Measurements from ENCODE around the gene ZNF575.
"Not testable (repeated sequence)": the region's sequence is repeated elsewhere in the genome, so short reads cannot be mapped to it uniquely, and the experiment has no call there.

The ZNF575 gene

DNA sequence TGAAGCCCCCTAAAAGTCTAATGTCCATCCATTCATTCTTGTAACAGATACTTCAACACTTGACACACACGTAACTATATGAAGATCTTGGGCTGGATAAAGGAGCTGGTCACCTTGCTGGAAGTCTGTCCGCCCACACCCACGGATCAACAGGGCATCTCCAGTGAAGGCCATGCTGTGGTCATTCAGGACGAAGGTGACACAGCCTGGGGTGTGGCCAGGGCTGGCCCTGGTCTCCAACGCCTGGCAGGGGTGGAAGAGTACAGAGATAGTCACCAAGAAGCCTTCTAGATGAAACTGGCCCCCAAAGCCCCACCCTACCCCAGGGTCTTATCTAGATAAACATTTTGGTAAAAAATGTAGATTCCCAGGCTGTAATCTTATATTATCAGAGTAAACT, 21.7 kb upstream of the ZNF575 start:
- no peak for DNase-seq

GRCh38 chr19:43512399-43512798, 20.6 kb upstream of the ZNF575 start:
- DNase-seq = not testable (repeated sequence)

DNA sequence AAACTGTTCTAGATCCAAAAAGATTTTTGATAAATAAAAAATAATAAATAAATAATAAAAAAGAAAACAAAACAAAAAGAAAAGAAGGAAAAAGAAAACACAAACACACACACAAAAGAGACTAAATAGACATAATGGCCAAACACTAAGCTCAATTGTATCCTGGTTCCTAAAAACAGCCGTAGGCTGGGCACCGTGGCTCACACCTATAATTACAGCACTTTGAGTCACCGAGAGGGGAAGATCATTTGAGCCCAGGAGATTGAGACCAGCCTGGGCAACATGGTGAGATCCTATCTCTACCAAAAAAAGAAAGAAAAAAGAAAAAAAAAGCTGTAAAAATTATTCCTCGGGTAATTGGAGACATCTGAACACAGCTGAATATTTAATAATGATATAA, 14.9 kb upstream of the ZNF575 start:
- DNase-seq = no peak

- DNase-seq = peak; percentile 16
Observed at GRCh38 chr19:43519436-43520088, 13.4 kb upstream of the ZNF575 start.

DNA sequence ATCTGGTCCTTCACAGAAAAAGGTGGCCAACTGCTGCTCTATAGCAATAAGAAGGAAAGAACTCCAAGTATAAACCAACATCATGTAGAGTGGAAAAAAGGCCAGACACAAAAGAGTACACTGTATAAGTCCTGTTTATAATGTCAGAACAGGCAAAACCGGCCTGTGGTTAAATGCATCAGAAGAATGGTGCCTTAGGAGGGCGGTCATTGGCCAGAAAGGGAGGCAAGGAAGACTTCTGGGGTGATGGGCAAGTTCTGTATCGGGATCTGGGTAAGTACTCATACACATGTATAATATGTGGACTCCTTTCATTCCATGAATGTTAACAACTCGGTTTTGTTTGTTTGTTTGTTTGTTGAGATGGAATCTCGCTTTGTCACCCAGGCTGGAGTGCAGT, 10.1 kb upstream of the ZNF575 start:
- no peak for DNase-seq

GRCh38 chr19:43523696-43524095, 9.3 kb upstream of the ZNF575 start:
- DNase-seq = not testable (repeated sequence)

- DNase-seq = no peak
Observed at GRCh38 chr19:43524922-43525835, 7.8 kb upstream of the ZNF575 start.

DNA sequence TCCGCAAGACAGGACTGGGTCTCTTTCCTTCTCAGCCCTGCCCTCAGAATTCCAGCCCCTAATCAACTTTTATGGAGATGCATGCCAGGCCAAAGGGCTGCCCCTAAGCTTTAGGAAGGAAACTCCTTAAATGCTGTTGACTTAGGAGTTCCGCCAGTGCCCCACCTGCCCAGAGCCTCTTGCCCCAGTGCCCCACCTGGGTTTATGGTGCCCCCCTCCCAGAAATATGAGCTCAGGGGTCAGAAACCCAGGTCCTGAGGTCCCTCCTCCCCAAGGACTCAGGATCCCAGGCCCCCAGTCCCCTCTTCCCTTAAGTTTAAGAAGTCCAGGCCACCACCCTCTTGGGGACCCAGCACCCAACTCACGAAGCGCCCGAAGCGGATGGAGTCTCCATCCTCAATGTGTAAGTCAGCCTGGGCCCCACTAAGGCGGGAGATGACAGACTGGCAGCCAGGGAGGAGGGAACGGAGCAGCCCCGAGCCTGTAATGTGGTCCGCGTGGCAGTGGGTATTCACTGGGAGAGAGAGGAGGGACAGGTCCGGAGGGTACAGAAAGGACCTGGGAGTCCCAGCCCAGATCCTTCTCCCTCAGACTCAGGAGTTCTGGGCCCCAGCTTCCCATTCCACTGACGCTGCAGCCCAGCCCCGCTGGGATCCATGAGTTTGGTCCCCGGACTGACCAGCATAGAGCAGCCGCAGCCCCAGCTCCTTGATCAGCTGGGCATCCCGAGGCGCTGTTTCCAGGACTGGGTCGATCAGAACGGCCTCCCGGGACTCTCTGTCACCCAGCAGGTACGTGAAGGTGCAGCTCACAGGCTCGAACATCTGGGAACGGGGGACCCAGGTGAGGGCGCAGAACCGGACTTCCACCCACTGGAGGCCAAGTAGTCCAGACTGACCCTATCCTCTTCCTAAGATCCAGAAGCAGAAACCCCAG, 6.9 kb upstream of the ZNF575 start:
- DNase-seq = no peak

- no peak for DNase-seq
Observed at GRCh38 chr19:43526884-43527859, 5.8 kb upstream of the ZNF575 start, which contains the start of gene ETHE1. TSS of gene ETHE1 (minus strand) at chr19:43527201. CDS start at chr19:43527177, 24 bp downstream.

DNA sequence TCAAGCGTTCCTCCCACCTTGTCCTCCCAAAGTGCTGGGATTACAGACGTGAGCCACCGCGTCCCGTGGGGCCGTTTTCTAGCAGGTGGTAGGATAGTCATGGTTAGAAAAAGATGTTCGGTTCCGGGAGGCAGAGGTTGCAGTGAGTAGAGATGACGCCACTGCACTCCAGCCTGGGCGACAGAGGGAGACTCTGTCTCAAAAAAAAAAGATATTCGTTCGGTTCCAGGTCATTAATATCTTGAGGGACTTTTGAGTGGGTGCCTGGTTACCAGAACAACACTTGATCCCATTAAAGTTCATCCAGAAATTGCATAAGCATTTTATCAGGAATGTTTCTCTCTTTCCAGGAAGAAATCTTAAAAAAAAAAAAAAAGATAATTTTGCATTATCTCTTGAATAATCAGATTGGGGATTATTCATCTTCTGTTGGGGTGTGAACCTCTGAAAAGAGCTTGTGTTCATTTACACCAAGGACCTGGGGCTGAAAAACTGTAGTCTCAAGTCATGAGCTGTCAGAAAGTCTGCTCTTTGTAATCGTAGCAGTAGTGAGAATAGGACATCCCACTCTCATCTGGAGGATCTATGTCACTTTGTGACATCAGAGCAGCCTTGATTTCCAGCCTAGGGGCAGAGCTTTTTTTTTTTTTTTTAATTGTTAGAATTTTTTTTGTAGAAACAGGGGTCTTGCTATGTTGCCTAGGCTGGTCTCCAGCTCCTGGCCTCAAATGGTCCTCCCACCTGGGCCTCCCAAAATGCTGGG, 4.9 kb upstream of the ZNF575 start:
- no peak for DNase-seq

GRCh38 chr19:43532571-43532961, 422 bp upstream of the ZNF575 start:
- DNase-seq = no peak

DNA sequence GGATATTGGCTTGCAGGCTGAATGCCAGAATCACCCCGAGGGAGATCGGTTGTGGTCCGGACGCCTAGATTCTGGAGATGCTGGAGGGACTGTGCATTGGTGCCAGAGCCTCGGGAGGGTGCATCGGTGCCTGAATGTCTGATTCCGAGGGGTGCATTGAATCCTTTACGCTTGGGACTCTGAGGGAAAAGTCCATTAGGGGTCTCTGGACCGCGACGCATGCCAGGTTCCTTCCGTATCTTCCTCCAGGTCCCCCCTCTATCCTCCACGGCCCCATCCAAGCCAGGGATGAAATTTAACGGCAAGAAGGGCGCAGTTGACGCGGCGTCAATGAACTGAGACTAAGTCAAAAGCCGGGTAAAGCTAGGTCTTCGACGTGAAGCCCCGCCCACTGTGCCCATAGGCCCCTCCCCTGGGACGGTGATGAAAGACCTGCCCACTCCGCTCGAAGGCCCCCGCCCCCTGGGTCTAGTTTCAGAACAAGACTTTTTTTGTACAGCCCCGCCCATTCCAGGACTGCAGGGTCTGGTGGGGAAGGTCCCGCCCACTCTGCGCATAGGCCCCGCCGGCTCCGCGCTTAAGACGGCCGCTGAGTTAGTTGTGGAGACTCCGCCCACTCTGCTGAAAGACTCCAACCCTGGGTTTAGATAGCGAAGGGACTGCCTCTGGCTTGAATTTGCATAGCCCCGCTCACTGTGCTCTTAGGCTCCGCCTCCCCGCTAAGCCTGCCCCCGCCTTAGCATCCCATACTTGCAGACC, 737 bp downstream of the ZNF575 start:
- peak; percentile 57 for DNase-seq

DNA sequence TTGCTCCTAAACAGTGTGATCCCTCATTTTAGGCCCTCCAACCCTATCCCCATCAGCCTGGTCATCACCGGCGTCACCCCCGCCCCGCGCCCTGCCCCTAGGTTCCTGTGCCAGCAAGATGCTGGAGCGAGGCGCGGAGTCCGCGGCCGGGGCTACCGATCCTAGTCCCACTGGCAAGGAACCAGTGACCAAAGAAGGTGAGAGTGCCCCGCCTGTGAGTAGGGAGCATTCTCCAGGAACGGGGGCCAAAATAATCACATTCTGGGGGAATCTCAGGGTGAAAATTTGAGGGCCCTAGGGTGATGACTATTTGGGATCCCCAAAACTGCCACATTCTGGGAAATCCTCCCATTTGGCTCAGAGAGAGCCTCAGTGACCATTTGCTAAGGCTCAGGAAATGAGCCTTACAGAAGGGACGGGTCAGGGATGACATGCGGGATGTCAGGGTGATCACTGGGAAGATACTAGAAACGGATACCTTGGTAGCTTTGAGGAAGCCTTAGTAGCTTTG, 1.4 kb downstream of the ZNF575 start:
- DNase-seq = no peak

DNA sequence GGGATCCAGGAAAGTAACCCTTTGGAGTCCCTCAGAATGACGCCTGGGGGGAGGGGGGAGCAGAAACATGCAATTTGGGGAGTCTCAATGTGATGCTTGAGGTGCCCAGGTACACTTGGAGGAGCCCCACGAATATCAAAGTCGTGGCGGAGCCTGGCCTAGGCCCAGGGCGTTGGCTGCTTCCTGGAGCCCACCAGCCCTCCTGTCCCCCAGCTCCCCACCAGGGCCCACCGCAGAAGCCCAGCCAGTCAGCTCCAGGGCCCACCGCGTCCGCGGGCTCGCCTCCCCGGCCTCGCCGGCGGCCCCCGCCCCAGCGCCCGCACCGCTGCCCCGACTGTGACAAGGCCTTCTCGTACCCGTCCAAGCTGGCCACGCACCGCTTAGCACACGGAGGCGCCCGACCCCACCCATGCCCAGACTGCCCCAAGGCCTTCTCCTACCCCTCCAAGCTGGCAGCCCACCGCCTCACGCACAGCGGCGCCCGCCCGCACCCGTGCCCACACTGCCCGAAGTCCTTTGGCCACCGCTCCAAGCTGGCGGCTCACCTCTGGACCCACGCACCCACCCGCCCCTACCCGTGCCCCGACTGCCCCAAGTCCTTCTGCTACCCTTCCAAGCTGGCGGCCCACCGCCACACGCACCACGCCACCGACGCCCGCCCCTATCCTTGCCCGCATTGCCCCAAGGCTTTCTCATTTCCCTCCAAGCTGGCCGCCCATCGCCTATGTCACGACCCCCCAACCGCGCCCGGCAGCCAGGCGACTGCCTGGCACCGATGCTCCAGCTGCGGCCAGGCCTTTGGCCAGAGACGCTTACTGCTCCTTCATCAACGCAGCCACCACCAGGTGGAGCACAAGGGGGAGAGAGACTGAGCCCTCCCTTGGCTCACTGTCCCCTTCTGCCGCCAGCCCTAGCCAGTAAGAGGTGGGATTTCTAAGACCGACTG, 2.1 kb downstream of the ZNF575 start:
- DNase-seq = no peak

DNA sequence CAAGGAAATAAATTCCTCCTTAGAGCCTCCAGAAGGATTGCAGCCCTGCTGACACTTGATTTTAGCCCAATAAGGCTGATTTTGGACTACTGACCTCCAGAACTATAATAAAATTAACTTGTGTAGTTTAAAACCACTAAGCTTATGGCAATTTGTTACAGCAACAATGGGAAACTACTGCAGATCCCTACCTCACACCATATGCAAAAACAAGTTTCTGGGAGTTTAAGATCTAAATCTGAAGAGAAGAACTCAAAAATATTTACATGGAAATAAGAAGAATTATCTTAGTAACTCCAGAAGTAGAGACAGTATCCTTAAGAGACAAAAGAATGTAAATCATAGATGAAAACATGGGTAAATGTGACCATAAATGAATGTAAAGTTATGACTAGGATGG, 5.9 kb downstream of the ZNF575 start:
- no peak for DNase-seq

- DNase-seq = no peak
Observed at GRCh38 chr19:43540381-43540780, 7.4 kb downstream of the ZNF575 start.

GRCh38 chr19:43541920-43542650, 9.1 kb downstream of the ZNF575 start:
- no peak for DNase-seq

- DNase-seq = no peak
Observed at GRCh38 chr19:43544077-43544476, 11.1 kb downstream of the ZNF575 start.

Data from NCI-H2081 treated with DMSO at 0.1 percent for 48 hours (cell line).